PC-3 (cell line): Measurements from ENCODE around the gene CACTIN. TPM values are rescaled to one million over a fixed set of nuclear protein-coding genes. Genes with fewer than 3 reads are reported as not detected.

Experiments
- ATAC-seq: fragments of 200-7000 bp; cut with Tn5 transposase; 2 replicates; pipeline ENCODE4 v1.9.1; 2020; ENCODE audit warnings: mild to moderate bottlenecking, moderate library complexity
- BruUV-seq: library from RNA; stranded (reverse); fragments of 400-500 nt; replicated peaks from 2 replicates; lab custom pipeline; 2021; lab: Mats Ljungman, UMichigan
- CTCF ChIA-PET: fragments of 300-600 bp; sonication (Branson Sonifier 250); formaldehyde crosslinking; loops from one replicate; lab custom pipeline; 2022; ENCODE audit warnings: antibody characterized with exemption; lab: Charles Lee
- POLR2A ChIA-PET: fragments of 300-600 bp; sonication (Branson Sonifier 250); formaldehyde crosslinking; loops from one replicate; lab custom pipeline; 2022; ENCODE audit warnings: antibody characterized with exemption; ENCODE audit not compliant: unreplicated experiment; lab: Charles Lee
- DNase-seq: peaks from one replicate; pipeline ENCODE4 v3.0.0-alpha.2; 2015
- H2AFZ ChIP-seq: fragments of 300-600 bp; sonication (generic); 2 replicates; pipeline ENCODE4 v1.6.0; 2016; ENCODE audit warnings: antibody characterized with exemption, low read length
- H3F3A ChIP-seq: fragments of 300-600 bp; sonication (generic); one replicate; pipeline ENCODE4 v1.6.0; 2017; ENCODE audit warnings: antibody characterized with exemption, low read length, control low read depth, mild to moderate bottlenecking; ENCODE audit not compliant: unreplicated experiment
- H3K27ac ChIP-seq: fragments of 300-600 bp; sonication (generic); 2 replicates; pipeline ENCODE4 v1.5.1; 2016; ENCODE audit warnings: mild to moderate bottlenecking, low read length
- H3K27me3 ChIP-seq: fragments of 300-600 bp; sonication (generic); 2 replicates; pipeline ENCODE4 v1.6.1; 2016; ENCODE audit warnings: low read length, mixed read lengths
- H3K36me3 ChIP-seq: fragments of 300-600 bp; sonication (generic); 2 replicates; pipeline ENCODE4 v1.6.1; 2016; ENCODE audit warnings: low read depth, mixed run types, low read length, mixed read lengths
- H3K4me1 ChIP-seq: fragments of 300-600 bp; sonication (generic); 2 replicates; pipeline ENCODE4 v1.5.1; 2016; ENCODE audit warnings: low read length; ENCODE audit not compliant: insufficient read depth
- H3K4me2 ChIP-seq: fragments of 300-600 bp; sonication (generic); 2 replicates; pipeline ENCODE4 v1.6.0; 2016; ENCODE audit warnings: low read length
- H3K4me3 ChIP-seq: fragments of 300-600 bp; sonication (generic); 2 replicates; pipeline ENCODE4 v1.5.1; 2016; ENCODE audit warnings: mild to moderate bottlenecking, low read length, mixed read lengths
- H3K79me2 ChIP-seq: fragments of 300-600 bp; sonication (generic); 2 replicates; pipeline ENCODE4 v1.6.1; 2017; ENCODE audit warnings: low read length, mixed read lengths
- H3K9ac ChIP-seq: fragments of 300-600 bp; sonication (generic); 2 replicates; pipeline ENCODE4 v1.6.0; 2016; ENCODE audit warnings: mild to moderate bottlenecking, low read length
- H3K9me2 ChIP-seq: fragments of 300-600 bp; sonication (generic); replicated peaks from 2 replicates; pipeline ENCODE4 v1.6.1; 2016; ENCODE audit warnings: mixed run types, low read length, mixed read lengths
- H3K9me3 ChIP-seq: fragments of 300-600 bp; sonication (generic); 2 replicates; pipeline ENCODE4 v1.6.1; 2016; ENCODE audit warnings: low read length, mixed read lengths
- H4K20me1 ChIP-seq: fragments of 300-600 bp; sonication (generic); 2 replicates; pipeline ENCODE4 v1.6.1; 2016; ENCODE audit warnings: low read length, mixed read lengths
- EZH2 ChIP-seq: fragments of 300-600 bp; sonication (generic); IDR thresholded peaks from one replicate; pipeline ENCODE4 v1.6.1; 2017; ENCODE audit warnings: antibody characterized with exemption, mild to moderate bottlenecking, low read length; ENCODE audit not compliant: unreplicated experiment
- EZH2phosphoT487 ChIP-seq: fragments of 300-600 bp; sonication (generic); IDR thresholded peaks from 2 replicates; pipeline ENCODE4 v1.6.1; 2018; ENCODE audit warnings: mild to moderate bottlenecking, antibody characterized with exemption, low read length, borderline replicate concordance
- intact Hi-C: fragments of 100-400 bp; cut with micrococcal nuclease; formaldehyde crosslinking; loops from 2 replicates; pipeline ENCODE4 v1.9.0; 2023
- total RNA-seq: library from RNA; depleted of rRNA; stranded (reverse); fragments of >200 nt; gene quantifications from 2 replicates; pipeline ENCODE4 v1.2.3, GENCODE V29; 2014
- TF ChIP-seq, protein P1 (sequence below): fragments of 300-600 bp; sonication (generic); conservative IDR thresholded peaks from 2 replicates; pipeline ENCODE4 v1.5.1; 2017; ENCODE audit warnings: antibody characterized with exemption, low read depth, mild to moderate bottlenecking, low read length

The CACTIN gene
- total RNA-seq, 1 experiment from 2014 or later, result 47.8 TPM

- no peak for DNase-seq
- Histone ChIP-seq H3K9me2 (no peaks in the 10 kb centered on the region), H3K27ac (no peak overlapping the region), H3K36me3 (no peaks in the 10 kb centered on the region), H3K9me3 (no peaks in the 10 kb centered on the region), H3K4me3 (no peak overlapping the region), H3K79me2 (no peaks in the 10 kb centered on the region), H2AFZ (no peak overlapping the region), H3K4me2 (no peak overlapping the region), H4K20me1 (no peaks in the 10 kb centered on the region), H3K4me1 (no peaks in the 10 kb centered on the region), H3K9ac (no peak overlapping the region), H3F3A (no peaks in the 10 kb centered on the region), H3K27me3 (no peaks in the 10 kb centered on the region)
- ATAC-seq, result no peak
- intact Hi-C loops, result no loop called here
- BruUV-seq, result no TSS peak
- ChIA-PET CTCF (no interaction called here), POLR2A (interaction anchor here (0.6 kb wide), 1 partner anchor 11 kb away, joined by 3 read pairs; no protein-coding TSS in a partner anchor)
- TF ChIP-seq, protein P1, sequence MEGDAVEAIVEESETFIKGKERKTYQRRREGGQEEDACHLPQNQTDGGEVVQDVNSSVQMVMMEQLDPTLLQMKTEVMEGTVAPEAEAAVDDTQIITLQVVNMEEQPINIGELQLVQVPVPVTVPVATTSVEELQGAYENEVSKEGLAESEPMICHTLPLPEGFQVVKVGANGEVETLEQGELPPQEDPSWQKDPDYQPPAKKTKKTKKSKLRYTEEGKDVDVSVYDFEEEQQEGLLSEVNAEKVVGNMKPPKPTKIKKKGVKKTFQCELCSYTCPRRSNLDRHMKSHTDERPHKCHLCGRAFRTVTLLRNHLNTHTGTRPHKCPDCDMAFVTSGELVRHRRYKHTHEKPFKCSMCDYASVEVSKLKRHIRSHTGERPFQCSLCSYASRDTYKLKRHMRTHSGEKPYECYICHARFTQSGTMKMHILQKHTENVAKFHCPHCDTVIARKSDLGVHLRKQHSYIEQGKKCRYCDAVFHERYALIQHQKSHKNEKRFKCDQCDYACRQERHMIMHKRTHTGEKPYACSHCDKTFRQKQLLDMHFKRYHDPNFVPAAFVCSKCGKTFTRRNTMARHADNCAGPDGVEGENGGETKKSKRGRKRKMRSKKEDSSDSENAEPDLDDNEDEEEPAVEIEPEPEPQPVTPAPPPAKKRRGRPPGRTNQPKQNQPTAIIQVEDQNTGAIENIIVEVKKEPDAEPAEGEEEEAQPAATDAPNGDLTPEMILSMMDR, result no peak
- TF ChIP-seq EZH2, result no peak
- TF ChIP-seq EZH2phosphoT487, result no peak
Observed at GRCh38 chr19:3636962-3637361, 10.4 kb upstream of the CACTIN start.

DNA sequence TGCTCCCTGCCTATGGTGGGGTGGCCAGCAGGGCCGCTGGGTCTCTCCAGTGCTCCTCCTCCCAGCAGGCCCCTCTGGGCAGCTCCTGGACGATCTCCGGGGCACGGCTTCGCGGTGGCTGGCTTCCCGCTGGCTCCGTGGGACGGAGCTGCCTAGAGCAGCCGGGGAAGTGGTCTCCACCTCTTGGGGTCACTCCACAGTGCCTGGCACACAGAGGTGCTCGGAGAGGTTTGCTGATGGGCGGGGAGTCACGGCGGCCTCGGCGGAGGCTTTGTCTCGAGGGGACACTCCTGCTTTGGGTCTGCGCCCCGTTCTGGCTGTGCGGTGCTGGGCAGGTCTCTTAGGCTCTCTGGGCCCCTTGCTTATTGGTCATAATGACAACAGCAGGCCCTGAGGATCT lies 9.9 kb upstream of the CACTIN start:
- Histone ChIP-seq H3K79me2 (no peaks in the 10 kb centered on the region), H3K4me3 (no peak overlapping the region), H4K20me1 (no peaks in the 10 kb centered on the region), H2AFZ (no peak overlapping the region), H3K4me1 (no peaks in the 10 kb centered on the region), H3K36me3 (no peaks in the 10 kb centered on the region), H3K4me2 (no peak overlapping the region), H3K27ac (no peak overlapping the region), H3K9me2 (no peaks in the 10 kb centered on the region), H3K9me3 (no peaks in the 10 kb centered on the region), H3K27me3 (no peaks in the 10 kb centered on the region), H3K9ac (no peak overlapping the region), H3F3A (no peaks in the 10 kb centered on the region)
- TF ChIP-seq EZH2 (no peak), EZH2phosphoT487 (no peak)
- TF ChIP-seq, protein P1, result no peak
- POLR2A ChIA-PET, result interaction anchor here (0.6 kb wide), 1 partner anchor 11 kb away, joined by 3 read pairs; no protein-coding TSS in a partner anchor
- intact Hi-C loops, result no loop called here
- CTCF ChIA-PET, result no interaction called here
- no peak for DNase-seq
- no peak for ATAC-seq
- no TSS peak for BruUV-seq

DNA sequence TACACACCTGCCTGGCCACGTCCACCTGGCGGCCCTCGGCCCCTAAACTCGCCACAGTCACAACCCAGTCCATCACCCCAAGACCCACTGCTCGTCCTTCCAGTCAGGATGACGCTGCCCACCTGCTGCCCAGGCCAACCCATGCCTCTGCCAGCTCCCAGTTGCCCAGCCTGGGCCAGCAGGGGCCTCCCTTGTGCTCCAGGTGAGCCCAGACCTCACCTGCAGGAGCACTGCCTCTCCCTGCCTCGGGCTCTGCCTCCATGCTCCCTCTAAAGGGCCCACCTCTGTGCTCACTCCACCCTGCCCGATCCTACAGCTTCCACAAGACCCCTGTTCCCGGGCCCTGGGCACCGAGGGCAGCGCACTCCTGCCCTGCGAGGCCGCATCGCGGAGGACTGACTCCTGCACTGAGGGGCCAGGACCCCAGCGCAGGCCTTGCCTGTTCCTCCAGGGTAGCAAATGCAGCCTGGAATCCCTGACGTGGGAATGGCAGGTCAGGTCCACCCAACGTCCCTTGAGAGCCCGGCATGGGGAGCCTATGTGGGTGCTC lies 8.0 kb upstream of the CACTIN start:
- no peaks in the 10 kb centered on the region for H3K9me3 ChIP-seq

More for the DNA sequence above, 8.0 kb upstream of the CACTIN start:
- Histone ChIP-seq H3K4me2 (no peak overlapping the region), H3K27me3 (no peaks in the 10 kb centered on the region), H3K27ac (no peak overlapping the region), H3F3A (no peaks in the 10 kb centered on the region), H3K79me2 (no peaks in the 10 kb centered on the region), H4K20me1 (no peaks in the 10 kb centered on the region), H2AFZ (no peak overlapping the region), H3K9ac (no peak overlapping the region), H3K36me3 (no peaks in the 10 kb centered on the region), H3K9me2 (no peaks in the 10 kb centered on the region), H3K4me1 (no peaks in the 10 kb centered on the region), H3K4me3 (no peak overlapping the region)
- BruUV-seq, result no TSS peak
- intact Hi-C loops, result no loop called here
- TF ChIP-seq EZH2 (no peak), EZH2phosphoT487 (no peak)
- TF ChIP-seq, protein P1, result no peak
- ChIA-PET POLR2A (no interaction called here), CTCF (no interaction called here)
- DNase-seq (no peak), ATAC-seq (no peak)
